Gastroesophageal sphincter (tissue), 3 donors: Measurements from ENCODE around the gene DENND1C.

Source experiments
- POLR2A ChIP-seq, 2 donors: fragments of 450-650 bp; IDR thresholded peaks; one replicate each; pipeline ENCODE4 v1.6.1; 2017; ENCODE audit warnings: antibody characterized with exemption in 2 of 2, mild to moderate bottlenecking in 2 of 2, moderate library complexity in 1 of 2
- TF ChIP-seq, protein P1 (sequence below), 4 experiments: fragments of 200-600 bp in 2 of 4; fragments of 450-650 bp in 2 of 4; sonication (generic) in 1 of 4; IDR thresholded peaks; one replicate each; pipeline ENCODE4 v1.5.1; 2017 to 2019; ENCODE audit warnings: antibody characterized with exemption in 4 of 4, mild to moderate bottlenecking in 2 of 4, moderate library complexity in 2 of 4

DNA sequence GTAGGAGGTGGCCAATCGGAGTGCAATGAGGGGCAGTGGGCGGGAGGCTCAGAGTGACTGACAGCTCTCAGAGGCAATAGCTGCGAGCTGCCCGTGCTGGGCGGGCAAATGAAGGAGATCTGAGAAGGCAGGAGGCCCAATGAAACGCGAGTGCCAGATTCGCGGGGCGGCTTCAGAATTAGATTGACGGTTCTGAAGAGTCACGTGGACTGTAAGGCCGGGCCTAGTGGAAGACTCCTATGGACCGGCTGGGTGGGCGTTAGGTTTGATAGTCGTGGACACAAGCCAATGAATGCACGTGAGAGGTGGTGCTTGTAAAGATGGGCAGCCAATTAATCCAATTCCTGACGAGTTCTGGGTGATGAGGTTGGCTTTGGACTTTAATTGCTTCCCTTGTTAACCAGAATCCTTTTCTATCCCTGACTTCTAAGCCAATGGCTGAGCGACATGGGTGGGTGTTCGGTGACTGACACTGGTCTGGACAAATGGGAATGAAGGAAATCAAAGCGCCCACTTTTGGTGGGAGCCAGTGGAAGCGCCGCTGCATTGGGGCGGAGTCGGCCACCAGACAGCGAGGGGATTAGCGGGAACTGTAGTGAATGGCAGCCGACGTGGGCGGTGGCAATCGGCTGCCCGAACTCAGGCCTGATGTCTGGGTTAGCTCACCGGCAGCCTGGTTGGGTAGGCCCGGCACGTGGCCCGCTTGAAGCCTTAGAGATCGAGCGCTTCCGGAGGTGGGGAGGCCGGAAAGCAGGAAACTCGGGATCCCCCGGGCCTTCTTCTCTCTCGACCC, 56.5 kb downstream of the DENND1C start:
- TF ChIP-seq, protein P1, sequence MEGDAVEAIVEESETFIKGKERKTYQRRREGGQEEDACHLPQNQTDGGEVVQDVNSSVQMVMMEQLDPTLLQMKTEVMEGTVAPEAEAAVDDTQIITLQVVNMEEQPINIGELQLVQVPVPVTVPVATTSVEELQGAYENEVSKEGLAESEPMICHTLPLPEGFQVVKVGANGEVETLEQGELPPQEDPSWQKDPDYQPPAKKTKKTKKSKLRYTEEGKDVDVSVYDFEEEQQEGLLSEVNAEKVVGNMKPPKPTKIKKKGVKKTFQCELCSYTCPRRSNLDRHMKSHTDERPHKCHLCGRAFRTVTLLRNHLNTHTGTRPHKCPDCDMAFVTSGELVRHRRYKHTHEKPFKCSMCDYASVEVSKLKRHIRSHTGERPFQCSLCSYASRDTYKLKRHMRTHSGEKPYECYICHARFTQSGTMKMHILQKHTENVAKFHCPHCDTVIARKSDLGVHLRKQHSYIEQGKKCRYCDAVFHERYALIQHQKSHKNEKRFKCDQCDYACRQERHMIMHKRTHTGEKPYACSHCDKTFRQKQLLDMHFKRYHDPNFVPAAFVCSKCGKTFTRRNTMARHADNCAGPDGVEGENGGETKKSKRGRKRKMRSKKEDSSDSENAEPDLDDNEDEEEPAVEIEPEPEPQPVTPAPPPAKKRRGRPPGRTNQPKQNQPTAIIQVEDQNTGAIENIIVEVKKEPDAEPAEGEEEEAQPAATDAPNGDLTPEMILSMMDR (IDR thresholded peaks at IDR 0.05), result no peak
- no peak for TF ChIP-seq POLR2A (IDR thresholded peaks at IDR 0.05)
